GM18502 (cell line): ENCODE results near the gene PSMB3.
"Not testable (repeated sequence)": the region's sequence is repeated elsewhere in the genome, so short reads cannot be mapped to it uniquely, and the experiment has no call there.

Source experiments
- ATAC-seq: cut with Tn5 transposase; IDR thresholded peaks from one replicate; pipeline ENCODE4 v1.9.1; 2021; ENCODE audit warnings: mild to moderate bottlenecking; ENCODE audit not compliant: unreplicated experiment, poor library complexity

Gene PSMB3

GRCh38 chr17:38747463-38748148 is 4.9 kb upstream of the PSMB3 start:
- ATAC-seq: no peak

- ATAC-seq: no peak
Measured at GRCh38 chr17:38748149-38748891, 4.2 kb upstream of the PSMB3 start, which contains the start of gene PCGF2. Gene PCGF2, minus strand, starts transcription at chr17:38748336. Its CDS starts 7,934 bp downstream, at chr17:38740402.

GRCh38 chr17:38748892-38749222 is 3.7 kb upstream of the PSMB3 start:
- no peak for ATAC-seq

- ATAC-seq: no peak
Measured at GRCh38 chr17:38749223-38750043, 3.1 kb upstream of the PSMB3 start.

DNA sequence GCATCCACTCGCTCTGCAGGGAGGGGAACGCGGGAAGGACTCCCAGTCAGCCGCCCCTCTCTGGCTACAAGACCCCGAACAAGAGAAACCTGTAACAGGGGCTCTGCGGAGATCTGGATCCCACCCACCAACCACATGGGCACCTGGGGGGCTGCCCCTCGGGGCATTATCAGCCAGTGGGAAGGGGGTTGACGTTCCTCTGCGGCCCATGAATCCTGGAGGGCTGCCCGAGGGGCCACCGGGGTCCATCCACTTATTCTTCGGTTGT is 2.6 kb upstream of the PSMB3 start:
- ATAC-seq: no peak

DNA sequence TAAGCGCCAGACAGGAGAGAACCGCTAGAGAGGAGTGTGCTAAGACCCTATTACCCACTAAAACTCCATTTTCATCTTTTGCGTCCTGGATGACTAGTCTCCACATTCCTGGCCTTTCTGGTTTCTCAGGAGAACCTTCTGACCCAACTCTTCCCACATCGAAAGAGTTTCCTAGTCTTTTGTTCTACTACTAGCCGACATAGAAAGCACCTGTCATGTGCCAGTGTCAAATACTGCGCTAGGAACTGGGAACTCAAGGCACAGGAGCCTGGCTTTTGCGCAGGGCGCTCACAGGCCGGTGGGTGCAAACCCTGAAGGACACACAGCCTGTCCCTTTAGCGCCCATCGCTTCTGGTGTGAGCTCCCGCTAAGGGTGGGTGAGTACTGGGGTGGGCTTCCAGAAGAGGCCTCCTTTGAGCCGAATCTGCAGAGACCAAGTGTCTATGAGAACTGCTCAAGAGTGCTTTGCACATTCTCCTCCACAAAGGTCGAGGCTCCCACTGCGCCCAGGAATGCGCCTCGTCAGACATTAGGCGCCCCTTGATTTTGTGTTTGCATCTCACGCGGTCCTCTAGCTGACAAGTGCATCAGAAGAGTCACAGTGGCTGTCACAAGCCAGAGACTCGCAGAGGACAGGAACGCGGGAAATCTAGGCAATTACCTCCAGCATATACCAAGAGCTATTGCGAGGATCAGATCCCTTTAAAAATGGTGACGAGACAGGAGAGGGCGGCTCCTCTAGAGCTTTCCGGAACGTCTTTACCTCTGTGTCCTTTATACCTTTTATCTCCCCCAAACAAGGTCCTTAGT is 2.0 kb upstream of the PSMB3 start:
- ATAC-seq: no peak

DNA sequence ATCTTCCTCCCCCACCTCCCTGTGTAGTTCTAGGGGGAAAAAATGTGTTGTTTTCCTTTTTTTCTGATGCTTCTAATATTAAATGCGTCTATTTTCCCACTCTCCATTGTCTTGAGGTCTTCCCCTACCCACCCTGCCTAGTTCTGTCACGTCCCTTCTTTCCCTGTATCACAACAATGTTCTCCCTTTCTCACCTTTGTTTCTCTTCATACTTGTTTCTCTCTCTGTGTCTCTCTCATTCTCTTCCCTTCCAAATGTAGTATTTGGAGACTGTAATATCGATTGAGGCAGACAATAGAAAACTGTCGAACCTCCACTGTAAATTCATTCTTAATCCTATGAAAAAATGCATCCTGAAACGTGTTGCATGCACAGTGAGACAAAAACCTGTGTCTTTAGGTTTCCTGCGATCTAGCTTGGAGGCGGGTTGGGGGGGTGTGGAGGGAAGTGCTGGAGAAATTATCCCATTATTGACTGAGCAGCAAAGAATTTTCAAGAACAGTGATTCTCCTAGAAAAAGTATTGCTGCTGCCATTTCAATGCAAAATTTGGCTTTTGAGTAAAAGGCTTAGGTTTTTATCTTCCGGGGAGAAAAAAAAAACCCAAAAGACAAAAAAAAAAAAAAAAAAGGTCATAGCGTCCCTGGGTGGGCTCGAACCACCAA is 1.3 kb upstream of the PSMB3 start:
- ATAC-seq: no peak

- ATAC-seq: peak; percentile 27
Measured at GRCh38 chr17:38751808-38752307, 683 bp upstream of the PSMB3 start.

GRCh38 chr17:38753071-38753506 is 548 bp downstream of the PSMB3 start:
- ATAC-seq: no peak

GRCh38 chr17:38761612-38762011 is 9.1 kb downstream of the PSMB3 start:
- no peak for ATAC-seq

DNA sequence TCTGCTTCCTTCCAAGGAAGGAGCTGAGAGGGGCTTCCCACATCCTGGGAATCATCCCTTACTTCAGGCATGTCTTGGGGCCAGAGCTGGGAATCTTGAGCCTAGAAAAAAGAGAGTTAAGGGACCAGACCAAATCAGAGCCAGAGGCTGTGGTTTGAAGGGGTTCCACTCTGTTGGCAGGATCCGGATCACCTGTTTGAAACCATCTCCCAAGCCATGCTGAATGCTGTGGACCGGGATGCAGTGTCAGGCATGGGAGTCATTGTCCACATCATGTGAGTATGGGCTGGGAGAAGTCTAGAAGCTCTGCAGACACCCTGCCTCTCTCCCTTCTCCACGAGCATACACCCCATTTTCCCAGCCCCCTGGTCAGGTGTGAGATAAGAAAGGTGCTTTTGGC is 9.7 kb downstream of the PSMB3 start:
- ATAC-seq: no peak

DNA sequence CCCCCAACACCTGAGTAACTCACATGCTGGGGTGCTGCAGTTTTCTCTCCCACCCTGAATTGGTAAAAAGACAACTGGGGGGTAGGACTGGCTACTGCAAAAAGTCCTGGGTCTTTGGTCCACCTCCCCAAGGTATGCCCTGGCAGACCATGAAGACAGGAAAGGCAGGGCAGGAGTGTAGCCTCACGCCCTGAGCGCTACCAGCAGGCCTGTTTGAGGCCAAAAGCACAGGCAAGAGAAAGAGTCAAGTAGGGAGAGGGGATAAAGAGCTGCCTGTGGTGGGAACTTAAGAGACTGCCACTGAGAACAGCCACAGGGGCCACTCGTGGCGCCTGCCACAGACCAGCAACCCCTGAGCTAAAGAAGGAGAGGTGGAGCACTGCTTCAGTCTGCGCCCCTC is 13.8 kb downstream of the PSMB3 start:
- ATAC-seq: no peak

GRCh38 chr17:38768417-38768816 is 15.9 kb downstream of the PSMB3 start:
- ATAC-seq: no peak

- no peak for ATAC-seq
Measured at GRCh38 chr17:38773258-38773657, 20.7 kb downstream of the PSMB3 start.

GRCh38 chr17:38777641-38778250 is 25.2 kb downstream of the PSMB3 start:
- ATAC-seq: no peak

DNA sequence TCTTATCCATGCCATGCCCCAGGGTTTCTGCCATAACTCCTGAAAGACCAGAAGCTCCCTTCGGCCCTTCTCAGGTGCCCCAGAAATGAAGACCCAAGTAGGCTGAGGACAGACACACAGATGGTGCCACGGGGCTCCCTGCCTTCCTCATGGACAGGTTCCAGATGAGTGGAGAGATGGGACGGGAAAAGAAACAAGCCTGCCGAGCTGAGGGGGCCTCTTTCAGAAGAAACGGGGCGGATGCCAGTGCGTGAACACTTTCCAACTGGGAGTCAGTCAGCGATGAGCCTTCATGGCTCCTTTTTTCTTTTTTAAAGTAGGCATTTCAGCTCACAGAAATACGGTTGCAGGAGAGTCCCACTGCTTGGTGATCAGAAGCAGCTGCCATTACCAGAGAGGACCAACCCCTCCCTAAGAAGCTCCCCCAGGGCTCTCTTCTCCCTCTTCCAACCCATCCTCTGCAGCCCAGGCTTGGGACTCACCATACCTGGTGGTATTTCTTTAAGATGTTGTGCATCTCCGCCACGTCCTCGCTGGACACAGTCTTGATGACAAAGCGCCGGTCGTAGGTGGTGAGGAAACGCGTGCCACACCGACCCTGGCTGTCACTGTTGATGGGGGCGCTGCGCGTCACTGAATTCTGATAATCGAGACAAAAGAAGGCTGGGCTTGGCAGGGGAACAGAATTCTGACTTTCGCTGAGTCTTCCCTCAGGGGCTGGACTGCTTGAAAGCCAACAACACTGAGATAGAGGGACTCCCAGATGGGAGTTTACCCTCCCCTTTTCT is 27.6 kb downstream of the PSMB3 start:
- no peak for ATAC-seq

DNA sequence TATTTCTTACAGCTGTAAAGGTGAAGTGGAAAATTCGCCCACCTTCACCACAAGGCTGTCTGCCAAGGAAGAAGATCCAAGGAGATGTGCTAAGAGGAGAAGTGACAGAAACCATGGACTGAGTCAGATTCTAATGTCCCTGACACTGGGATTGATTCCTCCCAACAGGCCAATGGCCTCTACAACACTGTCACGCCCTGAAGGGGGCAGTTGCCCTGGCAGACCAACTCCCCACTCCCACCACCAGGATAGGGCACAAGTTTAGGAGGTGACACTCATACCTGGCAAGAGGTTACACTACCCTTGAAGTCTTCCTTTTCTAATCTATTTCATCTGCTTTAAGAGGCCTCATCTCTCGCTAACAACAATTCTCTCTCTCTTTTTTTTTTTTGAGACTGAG is 30.7 kb downstream of the PSMB3 start:
- ATAC-seq: no peak

DNA sequence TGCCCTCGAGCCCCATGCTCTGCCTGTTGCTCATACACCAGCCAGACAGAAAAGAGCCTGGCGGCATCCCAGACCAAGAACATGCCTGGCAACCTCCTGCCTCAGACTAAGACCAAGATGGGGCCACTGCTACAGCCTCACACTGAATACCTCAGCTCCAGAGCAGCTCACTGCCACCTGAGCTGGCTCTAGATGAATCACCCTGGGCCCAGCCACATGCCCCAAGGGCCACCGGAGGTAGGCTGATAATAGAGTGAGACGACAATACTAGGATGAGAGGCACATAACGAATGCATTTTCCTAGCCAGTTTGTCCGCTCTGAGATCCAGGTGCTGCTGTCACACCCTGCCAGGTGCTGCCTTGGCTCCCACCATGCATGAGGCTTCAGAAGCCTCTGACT is 33.8 kb downstream of the PSMB3 start:
- no peak for ATAC-seq

- ATAC-seq: not testable (repeated sequence)
Measured at GRCh38 chr17:38787999-38788398, 35.5 kb downstream of the PSMB3 start.
